Activated CD8-positive, alpha-beta memory T cell treated with anti-CD3 and anti-CD28 coated beads, Interleukin-2, amount 50 U/mL, for 4 hours (primary cell): ENCODE data around the gene SLC9B1.
"Not testable (repeated sequence)": the region's sequence is repeated elsewhere in the genome, so short reads cannot be mapped to it uniquely, and the experiment has no call there.

Source experiments
- DNase-seq: peaks from one replicate; pipeline ENCODE4 v3.0.0-alpha.2; 2020

SLC9B1 gene

DNA sequence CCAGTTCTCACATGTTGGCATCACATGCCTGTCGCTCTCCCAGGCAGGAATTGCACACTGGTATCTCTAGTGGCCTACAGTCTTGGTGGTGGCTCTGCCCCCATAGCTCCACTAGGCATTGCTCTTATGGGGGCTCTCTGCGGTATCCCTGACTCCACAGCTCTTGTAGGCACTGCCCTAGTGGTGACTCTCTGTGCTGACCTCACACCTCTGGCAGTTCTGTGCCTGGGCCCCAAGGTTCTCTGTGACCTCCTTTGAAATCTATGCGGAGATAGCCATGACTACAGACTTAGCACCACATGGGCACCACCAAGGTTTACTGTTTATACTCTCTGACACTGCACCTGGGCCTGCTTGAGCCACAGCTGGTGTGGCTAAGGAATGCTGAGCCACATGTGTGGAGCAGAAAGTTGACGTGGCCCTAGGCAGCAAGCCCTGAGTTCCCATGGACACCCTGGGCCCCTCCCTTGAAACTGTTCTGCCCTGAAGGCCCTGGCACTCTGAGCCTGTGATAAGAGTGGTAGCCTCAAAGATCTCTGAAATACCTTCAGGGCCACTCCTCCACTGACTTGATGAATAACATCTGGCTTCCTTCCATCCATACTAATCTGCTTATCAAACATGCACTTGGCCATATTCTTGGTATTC, 8.0 kb downstream of the SLC9B1 start:
- DNase-seq: no peak

DNA sequence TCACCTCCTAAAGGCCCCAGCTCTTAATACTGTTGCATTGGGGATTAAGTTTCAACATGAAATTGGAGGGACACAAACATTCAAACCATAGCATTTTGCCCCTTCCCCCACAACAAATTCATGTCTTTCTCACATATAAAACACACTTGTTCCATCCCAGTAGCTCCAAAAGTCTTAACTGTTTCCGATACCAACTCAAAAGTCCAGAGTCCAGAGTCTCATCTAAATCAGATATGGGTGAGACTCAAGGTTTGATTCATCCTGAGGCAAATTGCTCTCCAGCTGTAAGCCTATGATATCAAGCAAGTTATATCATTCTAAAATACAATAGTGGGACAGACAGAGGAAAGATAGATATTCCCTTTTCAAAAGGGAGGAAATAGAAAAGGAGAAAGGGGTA, 8.7 kb downstream of the SLC9B1 start:
- DNase-seq: no peak

DNA sequence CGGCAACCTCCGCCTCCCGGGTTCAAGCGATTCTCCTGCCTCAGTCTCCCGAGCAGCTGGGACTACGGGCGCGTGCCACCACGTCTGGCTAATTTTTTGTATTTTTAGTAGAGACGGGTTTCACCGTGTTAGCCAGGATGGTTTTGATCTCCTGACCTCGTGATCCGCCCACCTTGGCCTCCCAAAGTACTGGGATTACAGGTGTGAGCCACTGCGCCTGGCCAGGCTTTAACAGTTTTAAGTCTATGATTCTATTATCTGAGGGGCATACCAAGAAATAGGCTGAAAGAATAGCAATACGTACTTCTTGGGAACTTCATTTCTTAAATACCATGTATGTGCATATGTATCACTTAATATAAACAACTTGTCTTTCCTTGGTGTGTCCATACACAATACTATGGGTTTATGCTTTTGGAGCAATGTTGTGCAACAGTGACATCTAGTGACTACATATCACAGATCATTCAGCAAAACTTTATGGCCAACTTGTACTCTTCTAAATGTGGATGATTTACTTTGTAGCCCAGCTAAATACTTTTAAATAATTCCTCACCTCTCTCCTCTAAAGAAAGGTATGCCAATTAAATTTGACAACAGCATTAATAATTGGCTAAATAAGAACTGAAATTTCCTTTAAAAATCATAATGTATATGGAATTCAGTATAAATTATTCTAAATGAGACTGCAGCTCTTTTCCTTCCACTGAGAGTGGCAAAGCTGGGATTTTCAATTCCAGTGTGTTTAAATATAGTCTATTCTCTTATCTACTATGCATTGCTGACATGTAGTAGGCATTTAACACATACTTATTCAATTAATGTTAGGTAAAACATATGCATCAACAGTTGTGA, 10.4 kb downstream of the SLC9B1 start:
- DNase-seq: no peak

DNA sequence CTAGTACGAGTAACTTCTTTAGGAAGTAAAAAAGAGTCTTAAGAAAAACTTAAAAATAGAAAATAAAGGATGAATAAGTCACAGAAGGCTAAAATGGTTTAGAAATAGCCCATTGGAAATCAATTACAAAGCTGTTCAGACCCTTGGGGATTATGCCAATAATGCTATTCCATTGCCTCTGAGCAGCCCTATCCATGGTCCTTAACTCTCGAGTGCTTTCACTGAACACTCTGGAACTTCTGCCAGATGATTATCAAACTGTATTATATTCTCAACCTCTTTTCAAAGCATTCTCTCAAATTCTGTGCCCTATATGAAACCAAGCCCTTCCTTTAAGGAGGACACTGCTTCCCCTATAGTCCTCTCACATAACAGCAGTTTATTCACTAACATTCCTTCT, 17.0 kb downstream of the SLC9B1 start:
- DNase-seq: no peak

DNA sequence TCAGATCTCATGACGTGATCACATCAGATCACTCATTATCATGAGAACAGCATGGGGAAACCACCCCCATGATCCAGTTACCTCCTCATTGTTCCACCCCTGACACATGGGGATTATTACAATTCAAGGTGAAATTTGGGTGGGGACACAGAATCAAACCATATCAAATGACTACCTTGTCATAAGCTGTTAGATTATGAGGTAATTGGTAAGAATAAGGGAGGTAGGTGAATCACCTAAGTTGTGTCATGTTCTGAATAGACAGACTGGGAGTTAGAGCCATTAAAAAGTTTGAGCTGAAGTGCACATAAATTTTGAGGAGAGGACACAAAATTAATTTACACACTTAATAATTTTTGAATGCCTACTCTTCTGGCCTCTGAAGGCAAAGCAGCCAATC, 24.7 kb downstream of the SLC9B1 start:
- no peak for DNase-seq

DNA sequence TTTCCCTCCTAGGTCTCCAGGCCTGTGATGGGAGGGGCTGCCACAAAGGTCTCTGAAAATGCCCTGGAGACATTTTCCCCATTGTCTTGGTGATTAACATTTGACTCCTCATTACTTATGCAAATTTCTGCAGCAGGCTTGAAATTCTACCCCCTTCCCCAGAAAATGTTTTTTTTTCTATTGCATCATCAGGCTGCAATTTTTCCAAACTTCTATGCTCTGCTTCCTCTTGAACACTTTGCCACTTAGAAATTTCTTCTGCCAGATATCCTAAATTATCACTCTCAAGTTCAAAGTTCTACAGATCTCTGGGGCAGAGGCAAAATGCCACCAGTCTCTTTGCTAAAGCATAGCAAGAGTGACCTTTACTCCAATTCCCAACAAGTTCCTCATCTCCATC, 25.5 kb downstream of the SLC9B1 start:
- not testable (repeated sequence) for DNase-seq

DNA sequence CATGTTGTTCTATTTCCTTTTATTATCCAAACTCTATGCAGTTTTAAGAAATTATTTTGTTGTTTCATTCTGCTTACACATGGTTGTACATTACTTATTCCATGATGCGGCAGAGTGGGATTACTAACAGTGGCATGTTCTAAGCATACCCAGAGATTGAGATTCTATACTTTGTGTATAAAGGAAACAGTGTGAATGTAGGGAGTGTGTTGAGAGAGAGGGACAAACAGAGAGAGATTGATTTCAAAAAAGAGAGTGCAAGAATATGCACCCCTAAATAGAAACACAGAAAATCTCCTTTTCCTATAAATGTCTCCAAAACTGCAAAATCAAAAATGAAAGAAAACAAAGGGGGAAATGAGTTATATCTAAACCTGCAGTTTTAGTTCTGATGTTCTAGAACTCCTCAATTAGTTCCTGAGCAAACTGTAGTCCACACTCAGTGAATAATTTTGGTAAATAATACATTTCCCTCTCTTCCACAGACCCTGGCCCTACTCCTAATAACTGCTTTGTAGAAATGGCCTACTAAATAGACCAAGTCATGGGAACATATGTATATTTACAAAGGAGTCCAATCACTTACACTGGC, 31.0 kb downstream of the SLC9B1 start:
- DNase-seq: no peak

DNA sequence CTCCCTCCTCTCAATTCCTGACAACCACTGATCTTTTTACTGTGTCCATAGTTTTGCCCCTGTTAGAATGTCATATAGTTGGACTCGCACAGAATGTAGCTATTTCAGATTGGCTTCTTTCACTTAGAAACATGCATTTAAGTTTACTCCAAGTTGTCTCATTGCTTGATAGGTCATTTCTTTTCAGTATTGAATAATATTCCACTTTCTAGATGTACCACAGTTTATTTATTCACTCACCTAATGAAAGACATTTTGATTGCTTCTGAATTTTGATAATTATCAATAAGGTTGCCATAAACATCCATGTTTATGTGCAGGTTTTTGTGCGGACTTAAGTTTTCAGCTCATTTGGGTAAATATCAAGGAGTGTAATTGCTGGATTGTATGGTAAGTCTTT, 38.5 kb downstream of the SLC9B1 start:
- DNase-seq: no peak

DNA sequence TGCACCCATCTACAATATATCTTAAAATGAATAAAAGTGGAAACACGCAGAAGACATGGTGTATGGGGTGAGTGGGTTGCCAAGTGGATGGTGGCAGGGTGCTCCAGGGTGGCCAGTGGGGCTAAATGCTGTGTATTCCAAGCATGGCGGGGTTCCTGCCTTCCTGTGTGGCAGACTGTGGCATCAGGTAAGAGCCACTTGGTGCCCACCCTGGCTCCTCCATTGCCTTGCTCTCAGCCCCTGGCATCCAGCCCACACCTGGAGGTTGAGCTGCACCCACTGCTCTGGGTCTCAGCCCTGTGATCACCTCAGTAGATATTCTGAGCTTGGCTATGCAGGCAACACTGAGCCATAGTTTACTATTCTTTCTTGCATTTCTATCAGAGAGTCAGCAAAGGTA, 57.7 kb downstream of the SLC9B1 start:
- not testable (repeated sequence) for DNase-seq

DNA sequence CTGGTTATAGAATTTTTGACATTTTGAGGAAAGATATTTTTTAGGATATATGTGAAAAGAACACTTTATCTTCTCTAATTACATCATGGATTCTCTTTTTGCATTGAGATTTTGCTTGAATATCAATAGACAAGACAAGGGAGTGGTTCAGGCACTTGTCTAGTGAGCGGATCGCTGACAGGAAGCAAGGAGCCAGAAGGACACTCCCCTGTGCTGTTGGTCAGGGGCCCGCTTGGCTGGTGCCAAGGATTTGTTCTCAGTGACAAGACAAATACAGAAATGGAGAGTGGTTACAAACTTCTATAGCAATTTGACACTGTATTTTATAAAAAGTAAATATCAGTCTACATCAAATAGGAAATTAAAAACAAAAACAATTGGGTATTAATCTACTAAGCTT, 60.0 kb downstream of the SLC9B1 start:
- no peak for DNase-seq

DNA sequence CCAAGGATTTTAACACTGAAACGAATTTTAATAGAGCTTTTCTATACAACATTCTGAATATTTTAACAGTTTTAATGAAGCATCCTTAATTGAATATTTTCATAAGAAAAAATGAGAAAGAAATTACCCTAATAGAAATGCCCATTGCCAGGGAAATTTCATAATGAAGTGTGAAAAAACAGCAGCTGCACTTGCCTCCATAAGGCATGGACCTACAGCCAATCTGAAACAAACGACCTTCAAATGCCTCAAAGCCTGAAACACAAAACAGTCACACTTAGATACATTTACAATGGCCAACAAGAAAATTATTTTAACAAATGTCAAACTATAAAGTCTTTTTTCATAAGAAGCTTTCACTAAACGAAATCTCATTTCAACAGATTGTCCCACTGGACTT, 74.4 kb downstream of the SLC9B1 start:
- DNase-seq: no peak

DNA sequence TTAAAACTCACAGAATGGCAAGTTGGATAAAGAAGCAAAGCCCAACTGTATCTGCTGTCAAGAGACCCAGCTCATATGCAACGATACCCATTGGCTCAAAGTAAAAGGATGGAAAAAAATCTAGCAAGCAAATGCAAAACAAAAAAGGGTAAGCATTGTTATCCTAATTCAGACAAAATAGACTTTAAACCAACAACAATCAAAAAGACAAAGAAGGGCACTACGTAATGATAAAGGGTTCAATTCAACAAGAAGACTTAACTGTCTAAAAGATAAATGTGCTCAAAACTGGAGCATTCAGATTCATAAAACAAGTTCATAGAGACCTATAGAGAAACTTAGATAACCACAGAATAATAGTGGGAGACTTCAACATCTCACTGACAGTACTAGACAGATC, 81.4 kb downstream of the SLC9B1 start:
- DNase-seq: not testable (repeated sequence)

DNA sequence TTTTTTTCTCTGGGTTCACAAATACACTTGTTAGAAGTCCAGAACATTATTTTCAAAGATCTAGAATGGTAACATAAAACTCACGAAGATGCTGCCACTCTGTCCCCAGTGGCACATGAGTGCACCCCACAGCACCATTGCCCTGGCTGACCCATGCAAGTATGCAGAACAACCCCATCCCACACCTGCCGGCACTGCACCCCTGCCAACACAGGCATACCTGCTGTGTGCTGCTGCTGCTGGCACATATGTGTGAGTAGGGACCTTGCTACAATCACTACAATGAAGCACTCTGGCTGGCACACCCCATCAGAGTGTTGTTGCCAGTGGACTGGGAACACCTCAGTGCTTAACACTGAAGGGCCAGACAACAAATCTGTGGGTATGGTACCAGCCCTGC, 83.8 kb downstream of the SLC9B1 start:
- DNase-seq: no peak

DNA sequence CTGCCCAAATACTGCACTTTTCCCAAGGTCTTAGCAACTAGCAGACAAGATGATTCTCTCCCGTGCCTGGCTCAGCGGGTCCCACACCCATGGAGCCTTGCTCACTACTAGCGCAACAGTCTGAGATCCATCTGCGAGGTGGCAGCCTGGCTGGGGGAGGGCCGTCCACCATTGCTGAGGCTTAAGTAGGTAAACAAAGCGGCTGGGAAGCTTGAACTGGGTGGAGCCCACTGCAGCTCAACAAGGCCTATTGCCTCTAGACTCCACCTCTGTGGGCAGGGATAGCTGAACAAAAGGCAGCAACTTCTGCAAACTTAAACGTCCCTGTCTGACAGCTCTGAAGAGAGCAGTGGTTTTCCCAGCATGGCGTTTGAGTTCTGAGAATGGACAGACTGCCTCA, 99.8 kb downstream of the SLC9B1 start:
- DNase-seq: not testable (repeated sequence)

DNA sequence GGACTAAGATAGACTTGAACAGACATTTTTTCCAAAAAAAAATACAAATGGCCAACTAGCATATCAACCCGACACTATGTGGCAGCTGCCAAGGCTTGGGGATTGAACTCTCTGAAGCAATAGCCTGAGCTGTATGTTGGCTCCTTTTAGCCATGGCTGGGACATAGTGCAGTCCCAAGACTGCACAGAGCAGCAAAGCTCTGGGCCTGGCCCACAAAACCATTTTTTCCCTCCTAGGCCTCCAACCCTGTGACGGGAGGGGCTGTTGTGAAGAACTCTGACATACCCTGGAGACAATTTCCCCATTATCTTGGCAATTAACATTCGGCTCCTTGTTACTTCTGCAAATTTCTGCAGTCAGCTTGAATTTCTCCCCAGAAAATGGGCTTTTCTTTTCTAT, 100.6 kb downstream of the SLC9B1 start:
- DNase-seq: no peak

DNA sequence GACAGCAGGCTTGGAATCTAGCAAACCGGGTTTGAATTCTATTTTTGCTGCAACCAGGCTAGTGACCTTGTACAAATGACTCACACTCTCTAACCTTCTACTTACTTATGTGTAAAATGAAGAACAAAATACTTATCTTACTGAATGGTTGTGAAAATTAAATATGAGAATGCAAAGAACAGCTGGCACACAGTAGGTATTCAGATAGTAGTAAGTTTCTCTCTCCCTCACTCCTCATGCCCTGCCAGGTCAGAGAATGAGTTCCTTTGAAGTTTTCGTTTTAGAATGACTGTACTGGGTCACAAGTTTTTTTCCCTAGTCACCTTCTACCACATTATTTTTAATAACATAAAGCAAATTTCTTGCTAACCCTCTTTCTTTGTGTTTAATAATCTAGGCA, 117.7 kb downstream of the SLC9B1 start:
- DNase-seq: no peak

DNA sequence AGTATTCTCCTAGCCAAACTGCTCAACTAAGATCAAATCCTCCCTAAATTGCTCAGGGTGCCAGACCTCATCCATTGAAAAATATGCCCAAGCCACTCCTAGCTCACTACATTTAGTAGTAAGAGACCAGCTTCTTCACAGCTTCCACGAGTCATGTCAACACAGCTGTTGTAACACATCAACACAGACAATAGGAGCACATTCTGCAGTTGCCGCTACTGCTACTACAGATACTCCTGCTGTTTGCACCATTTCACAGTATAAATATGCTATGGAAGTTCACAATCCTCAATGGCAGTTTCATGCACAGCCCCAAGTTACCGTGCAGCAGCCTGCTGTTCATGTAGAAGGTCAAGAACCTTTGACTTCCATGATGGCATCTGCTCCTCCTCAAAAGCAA, 121.9 kb downstream of the SLC9B1 start:
- not testable (repeated sequence) for DNase-seq

DNA sequence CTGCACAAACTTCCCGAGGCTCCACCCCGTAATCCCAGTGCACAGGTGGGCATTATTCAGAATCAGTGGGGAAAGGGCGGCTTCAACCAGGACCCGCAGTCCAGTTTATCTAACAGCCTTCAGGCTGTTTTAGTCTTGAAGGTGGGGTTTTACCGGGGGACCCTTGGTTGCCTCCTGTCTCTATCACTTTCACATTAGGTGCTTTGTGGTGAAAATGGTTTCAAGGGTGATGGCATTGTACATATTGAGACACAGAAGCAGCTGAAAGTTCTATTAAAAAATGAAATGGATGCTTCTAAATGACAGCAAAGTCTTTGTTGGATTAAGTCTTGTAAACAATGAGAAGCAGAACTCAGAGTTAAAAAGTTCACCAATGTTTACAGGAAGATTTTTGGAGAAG, 123.0 kb downstream of the SLC9B1 start:
- DNase-seq: not testable (repeated sequence)

DNA sequence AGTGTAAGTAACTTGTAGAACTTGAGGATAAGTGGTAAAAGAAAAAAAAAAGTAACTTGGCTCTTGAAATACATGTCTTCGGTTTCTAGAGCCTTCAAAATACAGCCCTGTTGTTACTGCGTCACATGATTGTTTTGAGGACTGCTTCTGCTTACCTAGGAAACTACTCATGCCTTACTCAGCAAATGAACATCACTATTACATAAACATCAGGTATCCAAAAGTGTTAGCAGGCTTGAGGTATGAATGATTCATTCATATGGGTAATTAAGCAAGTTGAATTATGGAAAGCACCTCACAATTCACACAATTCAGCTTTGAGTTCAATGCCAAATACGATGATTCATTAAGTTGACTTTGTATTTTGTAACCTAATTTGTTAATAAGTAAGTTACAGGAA, 129.6 kb downstream of the SLC9B1 start:
- DNase-seq: not testable (repeated sequence)

DNA sequence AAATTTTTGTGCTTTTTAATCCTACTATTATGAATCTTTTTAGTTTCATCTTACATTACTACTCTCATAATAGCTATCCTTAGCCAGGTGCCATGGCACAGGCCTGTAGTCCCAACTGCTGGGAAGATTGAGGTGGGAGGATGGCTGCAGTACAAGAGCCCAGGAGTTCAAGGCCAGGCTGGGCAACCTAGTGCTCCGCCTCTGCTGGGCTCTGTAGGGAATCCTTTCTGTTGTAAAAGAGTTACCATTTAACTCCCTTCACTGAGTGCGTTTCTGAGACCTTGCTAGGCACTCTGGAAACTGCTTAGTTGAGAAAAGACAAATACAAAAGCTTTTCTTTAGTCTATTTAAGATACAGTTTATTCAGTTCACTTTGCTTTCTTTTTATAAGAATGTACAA, 130.9 kb downstream of the SLC9B1 start:
- DNase-seq: not testable (repeated sequence)

DNA sequence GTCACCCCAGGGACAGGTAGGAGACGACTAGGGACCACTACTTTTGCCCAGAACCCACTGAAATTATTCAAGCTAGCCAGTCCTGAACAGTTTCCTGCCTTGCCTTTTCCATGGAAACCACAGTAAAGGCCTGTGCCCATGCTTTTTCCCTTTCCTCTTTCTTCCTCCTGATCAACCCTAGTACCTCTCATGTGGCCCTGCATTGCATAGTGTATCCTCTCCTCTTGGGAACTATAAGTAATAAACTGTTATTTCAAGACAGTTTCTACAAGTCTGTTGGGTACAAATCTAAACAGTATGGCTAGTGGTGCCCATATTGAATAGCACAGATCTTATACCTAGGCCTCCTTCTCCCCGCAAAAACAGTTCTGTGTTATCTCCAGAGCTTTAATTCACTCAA, 136.2 kb downstream of the SLC9B1 start:
- no peak for DNase-seq

DNA sequence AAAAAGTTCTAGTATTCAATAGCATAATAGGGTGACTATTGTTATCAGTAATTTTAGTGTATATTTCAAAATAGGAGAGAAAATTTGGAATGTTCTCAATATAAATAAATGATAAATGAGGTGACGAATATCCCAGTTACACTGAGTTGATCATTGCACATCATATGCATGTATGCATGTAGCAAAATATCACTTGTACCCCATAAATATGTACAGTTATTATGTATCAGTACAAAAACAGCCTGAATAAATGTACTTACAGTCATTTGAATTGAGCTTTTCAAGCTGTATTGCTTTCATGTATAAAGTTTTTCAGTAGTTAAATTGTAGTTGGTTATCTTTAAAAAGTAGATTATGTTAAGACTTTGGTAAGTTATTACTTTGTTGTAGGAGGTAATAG, 138.2 kb downstream of the SLC9B1 start:
- no peak for DNase-seq

DNA sequence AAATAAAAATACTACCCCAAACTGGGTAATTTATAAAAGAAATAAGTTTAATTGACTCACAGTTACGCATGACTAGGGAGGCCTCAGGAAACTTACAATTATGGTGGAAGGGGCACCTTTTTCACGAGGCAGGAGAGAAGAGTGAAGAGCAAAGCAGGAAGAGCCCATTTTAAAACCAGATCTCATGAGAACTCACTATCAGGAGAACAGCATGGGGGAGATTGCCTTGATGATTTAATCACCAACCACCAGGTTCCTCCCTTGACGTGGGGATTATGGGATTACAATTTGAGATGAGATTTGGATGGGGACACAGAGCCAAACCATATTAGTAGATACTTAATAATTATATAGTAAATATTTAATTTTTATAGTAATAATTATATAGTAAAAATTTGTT, 140.6 kb downstream of the SLC9B1 start:
- DNase-seq: no peak

DNA sequence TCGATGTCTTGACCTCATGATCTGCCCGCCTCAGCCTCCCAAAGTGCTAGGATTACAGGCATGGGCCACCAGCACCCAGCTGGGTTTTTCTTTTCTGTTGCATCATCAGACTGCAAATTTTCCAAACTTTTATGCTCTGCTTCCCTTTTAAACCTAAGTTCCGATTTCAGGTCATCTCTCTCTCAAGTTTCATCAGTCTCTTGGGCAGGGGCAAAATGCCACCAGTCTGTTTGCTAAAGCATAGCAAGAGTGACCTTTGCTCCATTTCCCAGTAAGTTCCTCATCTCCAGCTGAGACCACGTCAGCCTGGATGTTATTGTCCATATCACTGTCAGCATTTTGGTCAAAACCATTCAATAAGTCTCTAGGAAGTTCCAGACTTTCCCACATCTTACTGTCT, 141.2 kb downstream of the SLC9B1 start:
- not testable (repeated sequence) for DNase-seq
